Posterior vena cava (tissue), 2 donors: ENCODE data around the gene HSD11B2. TPM values are rescaled to one million over a fixed set of nuclear protein-coding genes. Genes with fewer than 3 reads are reported as not detected.
A peak's percentile ranks its signal among the peaks of the same experiment; 100 is the strongest.

Source experiments
- DNase-seq: peaks from one replicate; pipeline ENCODE4 v3.0.0-alpha.2; 2020; ENCODE audit warnings: low spot score
- intact Hi-C, 2 donors: fragments of 100-400 bp; cut with DNase I; formaldehyde crosslinking; loops; one replicate each; pipeline versions ENCODE4 v1.14.1 to v1.14.2; 2022 to 2023
- total RNA-seq, 2 donors: library from RNA; stranded (reverse); fragmentation: NEBNext Ultra II Directional; extraction: Animal tissue kit (Norgen Biotek cat#: 25700); gene quantifications; one replicate each; pipeline ENCODE4 v1.2.1, GENCODE V29; 2021
- donor health status: DM: yes; HTN: yes; CAD: no.
- donor health status: DM: yes; HTN: yes; CAD: no.

HSD11B2 gene
- total RNA-seq, 2 donors from 2014 or later = 0.43 to 3.2 TPM

GRCh38 chr16:67461600-67462278 lies 30.8 kb downstream of the HSD11B2 start:
- DNase-seq = no peak
- intact Hi-C loops = loop anchor here in 1 of 2 donors (5.0 kb wide), 1 partner anchor 34 kb away; no protein-coding TSS in a partner anchor

GRCh38 chr16:67462279-67462655 lies 31.3 kb downstream of the HSD11B2 start:
- intact Hi-C loops = loop anchor here in 1 of 2 donors (5.0 kb wide), 1 partner anchor 35 kb away; no protein-coding TSS in a partner anchor
- no peak for DNase-seq

- DNase-seq = no peak
- intact Hi-C loops = loop anchor here in 1 of 2 donors (5.0 kb wide), 1 partner anchor 36 kb away; no protein-coding TSS in a partner anchor
Measured at GRCh38 chr16:67463059-67463458, 32.1 kb downstream of the HSD11B2 start.

- intact Hi-C loops = loop anchor here (2.0 to 5.0 kb wide), 2 partner anchors 36 to 39 kb away; no protein-coding TSS in a partner anchor
- no peak for DNase-seq
Measured at GRCh38 chr16:67463691-67464090, 32.8 kb downstream of the HSD11B2 start.

- intact Hi-C loops = loop anchor here (2.0 to 5.0 kb wide), 2 partner anchors 37 to 40 kb away; no protein-coding TSS in a partner anchor
Measured at GRCh38 chr16:67464565-67464964, 33.6 kb downstream of the HSD11B2 start.

GRCh38 chr16:67466581-67466980 lies 35.7 kb downstream of the HSD11B2 start:
- DNase-seq = no peak
- intact Hi-C loops = no loop called here

More at GRCh38 chr16:67464565-67464964, 33.6 kb downstream of the HSD11B2 start:
- no peak for DNase-seq

- no peak for DNase-seq
- intact Hi-C loops = no loop called here
Measured at GRCh38 chr16:67468731-67469130, 37.8 kb downstream of the HSD11B2 start.

GRCh38 chr16:67470359-67470758 lies 39.4 kb downstream of the HSD11B2 start:
- intact Hi-C loops = no loop called here
- DNase-seq = no peak

- intact Hi-C loops = no loop called here
- DNase-seq = no peak
Measured at GRCh38 chr16:67471758-67472384, 41.0 kb downstream of the HSD11B2 start.

- no peak for DNase-seq
- intact Hi-C loops = no loop called here
Measured at GRCh38 chr16:67474551-67475455, 43.9 kb downstream of the HSD11B2 start.

GRCh38 chr16:67477960-67478554 lies 47.1 kb downstream of the HSD11B2 start:
- intact Hi-C loops = no loop called here
- DNase-seq = no peak

GRCh38 chr16:67480833-67481560 lies 50.1 kb downstream of the HSD11B2 start, which contains the start of gene ATP6V0D1:
Gene ATP6V0D1, minus strand, starts transcription at chr16:67481157. Its CDS starts 71 bp downstream, at chr16:67481086.
- peak; percentile 100 for DNase-seq
- intact Hi-C loops = no loop called here

GRCh38 chr16:67481561-67482232 lies 50.8 kb downstream of the HSD11B2 start:
- DNase-seq = no peak
- intact Hi-C loops = no loop called here

- intact Hi-C loops = no loop called here
- no peak for DNase-seq
Measured at GRCh38 chr16:67482233-67482924, 51.5 kb downstream of the HSD11B2 start.

GRCh38 chr16:67483150-67483549 lies 52.2 kb downstream of the HSD11B2 start, which contains the start of gene AGRP:
Gene AGRP, minus strand, starts transcription at chr16:67483547. Its CDS starts 149 bp downstream, at chr16:67483398.
- intact Hi-C loops = no loop called here
- DNase-seq = no peak

- no peak for DNase-seq
- intact Hi-C loops = no loop called here
Measured at GRCh38 chr16:67483731-67484525, 53.0 kb downstream of the HSD11B2 start.
